OCI-LY1 (cell line): ENCODE results near the gene VDR.

Experiments used
- H2AFZ ChIP-seq: fragments of 200-600 bp; sonication (generic), shearing (Covaris generic); 2 replicates; pipeline ENCODE4 v1.6.0; 2014; ENCODE audit warnings: antibody characterized with exemption, mild to moderate bottlenecking, low read length
- H3F3A ChIP-seq: fragments of 200-600 bp; sonication (generic), shearing (Covaris generic); 2 replicates; pipeline ENCODE4 v1.6.0; 2014; ENCODE audit warnings: mild to moderate bottlenecking, antibody characterized with exemption, low read length, moderate library complexity; ENCODE audit not compliant: insufficient read depth
- H3K27ac ChIP-seq: fragments of 200-600 bp; sonication (generic); 2 replicates; pipeline ENCODE4 v1.5.1; 2014; ENCODE audit warnings: low read length, mixed run types, mild to moderate bottlenecking, low read depth; ENCODE audit not compliant: poor library complexity, severe bottlenecking
- H3K27me3 ChIP-seq: fragments of 200-600 bp; sonication (generic); 2 replicates; pipeline ENCODE4 v1.6.0; 2014; ENCODE audit warnings: antibody characterized with exemption, mild to moderate bottlenecking, low read length, moderate library complexity; ENCODE audit not compliant: insufficient read depth
- H3K36me3 ChIP-seq: fragments of 200-600 bp; sonication (generic); 2 replicates; pipeline ENCODE4 v1.6.1; 2014; ENCODE audit warnings: mild to moderate bottlenecking, antibody characterized with exemption, low read length, moderate library complexity, mixed read lengths; ENCODE audit not compliant: insufficient read depth
- H3K4me1 ChIP-seq: fragments of 200-600 bp; sonication (generic); 2 replicates; pipeline ENCODE4 v1.5.1; 2014; ENCODE audit warnings: mild to moderate bottlenecking, low read length, moderate library complexity; ENCODE audit not compliant: insufficient read depth, severe bottlenecking
- H3K4me2 ChIP-seq: fragments of 200-600 bp; sonication (generic), shearing (Covaris generic); 2 replicates; pipeline ENCODE4 v1.6.1; 2014; ENCODE audit warnings: low read length
- H3K4me3 ChIP-seq: fragments of 200-600 bp; sonication (generic); 2 replicates; pipeline ENCODE4 v1.5.1; 2014; ENCODE audit warnings: low read length, low read depth, mild to moderate bottlenecking, mixed read lengths; ENCODE audit not compliant: poor library complexity, severe bottlenecking
- H3K79me2 ChIP-seq: fragments of 200-600 bp; shearing (Covaris generic); 2 replicates; pipeline ENCODE4 v1.6.1; 2016; ENCODE audit warnings: mixed run types, low read length, mixed read lengths; ENCODE audit not compliant: insufficient read depth
- H3K9ac ChIP-seq: fragments of 200-600 bp; sonication (generic), shearing (Covaris generic); 2 replicates; pipeline ENCODE4 v1.6.1; 2014; ENCODE audit warnings: mild to moderate bottlenecking, low read length, mixed read lengths
- H3K9me2 ChIP-seq: fragments of 200-600 bp; sonication (generic), shearing (Covaris generic); 2 replicates; pipeline ENCODE4 v1.6.1; 2014; ENCODE audit warnings: low read depth, mild to moderate bottlenecking, low read length, mixed read lengths
- H3K9me3 ChIP-seq: fragments of 200-600 bp; shearing (Covaris generic); 2 replicates; pipeline ENCODE4 v1.6.1; 2014; ENCODE audit warnings: low read length, mixed read lengths
- H4K20me1 ChIP-seq: fragments of 200-600 bp; sonication (generic), shearing (Covaris generic); 2 replicates; pipeline ENCODE4 v1.6.0; 2016; ENCODE audit warnings: mild to moderate bottlenecking, low read length; ENCODE audit not compliant: insufficient read depth
- EZH2 ChIP-seq: fragments of 200-600 bp; sonication (generic), shearing (Covaris generic); IDR thresholded peaks from 2 replicates; pipeline ENCODE4 v1.8.0; 2017; ENCODE audit warnings: borderline replicate concordance, mixed run types, mild to moderate bottlenecking, antibody characterized with exemption, low read length, moderate library complexity, mixed read lengths
- TF ChIP-seq, protein P1 (sequence below): fragments of 200-600 bp; sonication (generic), shearing (Covaris generic); IDR thresholded peaks from 2 replicates; pipeline ENCODE4 v1.5.1; 2017; ENCODE audit warnings: mild to moderate bottlenecking, antibody characterized with exemption, low read length, moderate library complexity, mixed read lengths

The VDR gene

GRCh38 chr12:47860873-47861272 lies 43.9 kb downstream of the VDR start:
- TF ChIP-seq, protein P1, sequence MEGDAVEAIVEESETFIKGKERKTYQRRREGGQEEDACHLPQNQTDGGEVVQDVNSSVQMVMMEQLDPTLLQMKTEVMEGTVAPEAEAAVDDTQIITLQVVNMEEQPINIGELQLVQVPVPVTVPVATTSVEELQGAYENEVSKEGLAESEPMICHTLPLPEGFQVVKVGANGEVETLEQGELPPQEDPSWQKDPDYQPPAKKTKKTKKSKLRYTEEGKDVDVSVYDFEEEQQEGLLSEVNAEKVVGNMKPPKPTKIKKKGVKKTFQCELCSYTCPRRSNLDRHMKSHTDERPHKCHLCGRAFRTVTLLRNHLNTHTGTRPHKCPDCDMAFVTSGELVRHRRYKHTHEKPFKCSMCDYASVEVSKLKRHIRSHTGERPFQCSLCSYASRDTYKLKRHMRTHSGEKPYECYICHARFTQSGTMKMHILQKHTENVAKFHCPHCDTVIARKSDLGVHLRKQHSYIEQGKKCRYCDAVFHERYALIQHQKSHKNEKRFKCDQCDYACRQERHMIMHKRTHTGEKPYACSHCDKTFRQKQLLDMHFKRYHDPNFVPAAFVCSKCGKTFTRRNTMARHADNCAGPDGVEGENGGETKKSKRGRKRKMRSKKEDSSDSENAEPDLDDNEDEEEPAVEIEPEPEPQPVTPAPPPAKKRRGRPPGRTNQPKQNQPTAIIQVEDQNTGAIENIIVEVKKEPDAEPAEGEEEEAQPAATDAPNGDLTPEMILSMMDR, result no peak
- TF ChIP-seq EZH2, result no peak
- Histone ChIP-seq H3K9ac (no peak overlapping the region), H3K79me2 (no peaks in the 10 kb centered on the region), H3K27ac (no peak overlapping the region), H3K4me2 (no peak overlapping the region), H3K27me3 (no peaks in the 10 kb centered on the region; the same call in 1 of the 2 replicates), H4K20me1 (no peaks in the 10 kb centered on the region), H3K36me3 (no peaks in the 10 kb centered on the region), H3F3A (no peaks in the 10 kb centered on the region), H3K4me1 (no peaks in the 10 kb centered on the region), H2AFZ (no peak overlapping the region), H3K9me3 (no peaks in the 10 kb centered on the region), H3K9me2 (no peaks in the 10 kb centered on the region), H3K4me3 (no peak overlapping the region)

DNA sequence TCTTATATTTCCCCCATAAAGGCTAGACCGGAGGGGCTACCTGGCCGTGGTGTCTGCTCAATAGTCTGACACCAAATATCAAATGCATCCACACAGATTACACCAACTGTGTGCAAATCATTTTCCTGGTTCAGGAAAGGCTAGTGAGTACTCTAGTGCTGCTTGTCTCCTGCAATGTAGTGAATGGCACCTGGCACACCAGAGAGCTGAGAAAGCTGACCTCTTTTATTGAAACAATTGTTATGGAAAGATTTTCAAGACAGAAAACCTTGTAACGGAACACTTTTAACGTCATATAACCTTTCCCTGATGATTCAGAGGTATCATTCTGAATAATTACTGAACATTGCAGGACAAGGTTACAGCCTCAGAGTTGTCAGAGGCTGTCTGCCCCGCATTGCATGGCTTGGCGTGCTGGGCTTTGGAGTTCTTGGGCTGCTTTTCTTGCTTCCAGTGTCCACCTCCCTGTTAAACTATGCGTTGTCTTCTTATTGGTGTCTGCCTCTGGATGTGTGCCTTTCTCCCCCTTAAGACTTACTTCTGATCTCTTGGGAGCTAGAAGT lies 44.4 kb downstream of the VDR start:
- Histone ChIP-seq H3K79me2 (no peaks in the 10 kb centered on the region), H3K4me3 (no peak overlapping the region), H2AFZ (no peak overlapping the region), H3F3A (no peaks in the 10 kb centered on the region), H3K4me2 (no peak overlapping the region), H3K36me3 (no peaks in the 10 kb centered on the region), H3K27ac (no peak overlapping the region), H3K4me1 (no peaks in the 10 kb centered on the region), H3K27me3 (no peaks in the 10 kb centered on the region; the same call in 1 of the 2 replicates), H3K9ac (no peak overlapping the region), H3K9me2 (no peaks in the 10 kb centered on the region), H3K9me3 (no peaks in the 10 kb centered on the region), H4K20me1 (no peaks in the 10 kb centered on the region)
- TF ChIP-seq, protein P1, result no peak
- TF ChIP-seq EZH2, result no peak

GRCh38 chr12:47858511-47859266 lies 46.1 kb downstream of the VDR start:
- Histone ChIP-seq H3F3A (no peaks in the 10 kb centered on the region), H3K4me3 (no peak overlapping the region)

More at GRCh38 chr12:47858511-47859266, 46.1 kb downstream of the VDR start:
- Histone ChIP-seq H2AFZ (no peak overlapping the region), H3K4me1 (no peaks in the 10 kb centered on the region), H3K4me2 (no peak overlapping the region), H3K9me3 (no peaks in the 10 kb centered on the region), H3K9ac (no peak overlapping the region), H3K9me2 (no peaks in the 10 kb centered on the region), H4K20me1 (no peaks in the 10 kb centered on the region), H3K27ac (no peak overlapping the region), H3K36me3 (no peaks in the 10 kb centered on the region), H3K27me3 (no peaks in the 10 kb centered on the region; the same call in 1 of the 2 replicates), H3K79me2 (no peaks in the 10 kb centered on the region)
- TF ChIP-seq EZH2, result no peak
- TF ChIP-seq, protein P1, result no peak
